OCI-LY7 (cell line): ENCODE data around the gene TPPP. TPM values are rescaled to one million over a fixed set of nuclear protein-coding genes. Genes with fewer than 3 reads are reported as not detected.
"Not testable (repeated sequence)": the region's sequence is repeated elsewhere in the genome, so short reads cannot be mapped to it uniquely, and the experiment has no call there.

Experiments
- BruUV-seq: library from RNA; stranded (reverse); fragments of 400-500 nt; replicated peaks from 2 replicates; lab custom pipeline; 2021; lab: Mats Ljungman, UMichigan
- CTCF ChIA-PET: fragments of 300-600 bp; sonication (Branson Sonifier 250); formaldehyde crosslinking; loops from one replicate; lab custom pipeline; 2022; ENCODE audit warnings: antibody characterized with exemption; ENCODE audit not compliant: unreplicated experiment; lab: Charles Lee
- POLR2A ChIA-PET: fragments of 300-600 bp; sonication (Branson Sonifier 250); formaldehyde crosslinking; loops from one replicate; lab custom pipeline; 2022; ENCODE audit warnings: antibody characterized with exemption; lab: Charles Lee
- DNase-seq: peaks from one replicate; pipeline ENCODE4 v3.0.0-alpha.2; 2015; ENCODE audit warnings: low spot score
- H2AFZ ChIP-seq: fragments of 200-600 bp; sonication (generic), shearing (Covaris generic); 2 replicates; pipeline ENCODE4 v1.6.1; 2014; ENCODE audit warnings: mild to moderate bottlenecking, antibody characterized with exemption, low read length, moderate library complexity
- H3K27ac ChIP-seq: fragments of 200-600 bp; sonication (generic); 2 replicates; pipeline ENCODE4 v1.5.1; 2014; ENCODE audit warnings: mixed run types, low read depth, mild to moderate bottlenecking, moderate library complexity, low read length, inconsistent platforms; ENCODE audit not compliant: poor library complexity, severe bottlenecking
- H3K36me3 ChIP-seq: fragments of 200-600 bp; sonication (generic); 2 replicates; pipeline ENCODE4 v1.6.1; 2014; ENCODE audit warnings: mild to moderate bottlenecking, antibody characterized with exemption, low read length, moderate library complexity, mixed read lengths; ENCODE audit not compliant: insufficient read depth
- H3K4me1 ChIP-seq: fragments of 200-600 bp; sonication (generic); 2 replicates; pipeline ENCODE4 v1.5.1; 2014; ENCODE audit warnings: mild to moderate bottlenecking, low read length; ENCODE audit not compliant: insufficient read depth, poor library complexity, severe bottlenecking
- H3K4me2 ChIP-seq: fragments of 200-600 bp; sonication (generic); 2 replicates; pipeline ENCODE4 v1.6.1; 2014; ENCODE audit warnings: mild to moderate bottlenecking, low read length
- H3K4me3 ChIP-seq: fragments of 200-600 bp; sonication (generic); 2 replicates; pipeline ENCODE4 v1.5.1; 2014; ENCODE audit warnings: mild to moderate bottlenecking, low read depth, low read length; ENCODE audit not compliant: poor library complexity, severe bottlenecking
- H3K79me2 ChIP-seq: fragments of 200-600 bp; sonication (generic); 2 replicates; pipeline ENCODE4 v1.6.1; 2016; ENCODE audit warnings: low read depth, mild to moderate bottlenecking, low read length, moderate library complexity, mixed read lengths; ENCODE audit not compliant: insufficient read depth
- H3K9me2 ChIP-seq: fragments of 200-600 bp; sonication (generic); 2 replicates; pipeline ENCODE4 v1.6.1; 2016; ENCODE audit warnings: mild to moderate bottlenecking, low read length, mixed read lengths; ENCODE audit not compliant: insufficient read depth
- H3K9me3 ChIP-seq: fragments of 200-600 bp; sonication (generic); 2 replicates; pipeline ENCODE4 v1.6.1; 2014; ENCODE audit warnings: mild to moderate bottlenecking, mixed run types, low read length, mixed read lengths
- H4K20me1 ChIP-seq: fragments of 200-600 bp; sonication (generic); 2 replicates; pipeline ENCODE4 v1.6.1; 2014; ENCODE audit warnings: mild to moderate bottlenecking, antibody characterized with exemption, low read length, moderate library complexity, mixed read lengths; ENCODE audit not compliant: insufficient read depth
- EZH2phosphoT487 ChIP-seq: fragments of 200-600 bp; sonication (generic); IDR thresholded peaks from 2 replicates; pipeline ENCODE4 v1.6.1; 2018; ENCODE audit warnings: low read depth, borderline replicate concordance, mild to moderate bottlenecking, mixed run types, antibody characterized with exemption, low read length, moderate library complexity, mixed read lengths
- intact Hi-C: fragments of 100-400 bp; cut with micrococcal nuclease; formaldehyde crosslinking; loops from one replicate; pipeline ENCODE4 v1.10.0; 2022; ENCODE audit not compliant: unreplicated experiment
- total RNA-seq, 2 experiments: library from RNA; depleted of rRNA in 1 of 2; stranded (reverse); fragments of >200 nt in 1 of 2; shearing (Covaris generic) in 1 of 2; gene quantifications; 2 replicates each; pipeline ENCODE4 v1.2.3, GENCODE V29; 2014 to 2022
- TF ChIP-seq, protein P1 (sequence below): fragments of 200-600 bp; sonication (generic); conservative IDR thresholded peaks from 2 replicates; pipeline ENCODE4 v1.5.1; 2014; ENCODE audit warnings: mild to moderate bottlenecking, antibody characterized with exemption, low read length, moderate library complexity, mixed read lengths

TPPP gene
- total RNA-seq, 2 experiments from 2014 or later: not detected

DNA sequence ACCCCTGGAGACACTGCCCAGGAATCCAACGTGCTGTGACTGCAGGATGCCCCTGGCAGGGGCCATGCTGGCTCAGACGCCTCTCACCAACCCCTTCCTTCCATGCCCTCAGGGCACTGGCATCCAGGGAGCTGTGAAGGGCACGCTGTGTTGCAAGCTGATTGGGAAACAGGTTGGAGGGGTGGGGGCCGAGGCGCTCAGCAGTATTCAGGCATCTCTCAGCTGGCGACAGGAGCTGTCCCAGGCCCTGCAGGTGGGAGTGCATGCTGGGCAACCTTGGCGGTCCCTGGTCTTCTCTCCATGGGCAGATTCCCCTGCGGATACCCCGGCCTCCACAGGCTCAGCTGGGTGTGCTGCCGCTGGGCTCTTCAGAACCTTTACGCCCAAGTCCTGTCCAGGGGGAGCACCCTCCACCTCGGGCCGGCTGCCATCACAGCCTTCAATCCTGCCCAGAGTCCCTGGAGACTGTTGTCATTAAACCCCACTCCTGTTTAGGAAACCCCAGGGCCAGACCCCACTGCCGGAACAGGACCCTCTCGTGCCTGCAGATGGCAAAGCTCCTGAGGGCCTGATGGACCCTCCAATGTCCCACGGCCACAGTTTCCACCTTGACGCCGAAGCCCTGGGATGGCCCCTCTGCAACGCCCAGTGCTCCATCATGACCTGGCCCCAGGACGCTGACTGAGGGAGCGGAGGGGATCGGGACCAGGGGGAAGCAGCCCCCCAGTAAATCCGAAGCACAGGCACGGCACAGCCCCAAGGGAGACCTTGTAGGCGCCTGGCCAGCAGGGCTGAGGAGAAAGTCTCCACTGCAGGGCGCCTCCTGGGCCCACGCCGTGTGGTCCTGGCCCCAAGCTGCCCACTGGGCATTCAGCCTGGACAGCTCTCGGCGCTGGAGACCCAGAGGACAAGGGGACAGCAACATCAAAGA lies 9.3 kb downstream of the TPPP start:
- ChIA-PET CTCF (no interaction called here), POLR2A (no interaction called here)
- no peaks in the 10 kb centered on the region for H3K4me1 ChIP-seq
- no peak overlapping the region for H3K4me3 ChIP-seq
- H3K4me2 ChIP-seq: no peak overlapping the region
- intact Hi-C loops: no loop called here
- no peak overlapping the region for H2AFZ ChIP-seq
- H3K79me2 ChIP-seq: no peaks in the 10 kb centered on the region
- no peaks in the 10 kb centered on the region for H4K20me1 ChIP-seq
- TF ChIP-seq EZH2phosphoT487: no peak
- TF ChIP-seq, protein P1, sequence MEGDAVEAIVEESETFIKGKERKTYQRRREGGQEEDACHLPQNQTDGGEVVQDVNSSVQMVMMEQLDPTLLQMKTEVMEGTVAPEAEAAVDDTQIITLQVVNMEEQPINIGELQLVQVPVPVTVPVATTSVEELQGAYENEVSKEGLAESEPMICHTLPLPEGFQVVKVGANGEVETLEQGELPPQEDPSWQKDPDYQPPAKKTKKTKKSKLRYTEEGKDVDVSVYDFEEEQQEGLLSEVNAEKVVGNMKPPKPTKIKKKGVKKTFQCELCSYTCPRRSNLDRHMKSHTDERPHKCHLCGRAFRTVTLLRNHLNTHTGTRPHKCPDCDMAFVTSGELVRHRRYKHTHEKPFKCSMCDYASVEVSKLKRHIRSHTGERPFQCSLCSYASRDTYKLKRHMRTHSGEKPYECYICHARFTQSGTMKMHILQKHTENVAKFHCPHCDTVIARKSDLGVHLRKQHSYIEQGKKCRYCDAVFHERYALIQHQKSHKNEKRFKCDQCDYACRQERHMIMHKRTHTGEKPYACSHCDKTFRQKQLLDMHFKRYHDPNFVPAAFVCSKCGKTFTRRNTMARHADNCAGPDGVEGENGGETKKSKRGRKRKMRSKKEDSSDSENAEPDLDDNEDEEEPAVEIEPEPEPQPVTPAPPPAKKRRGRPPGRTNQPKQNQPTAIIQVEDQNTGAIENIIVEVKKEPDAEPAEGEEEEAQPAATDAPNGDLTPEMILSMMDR: no peak
- H3K36me3 ChIP-seq: no peaks in the 10 kb centered on the region
- BruUV-seq: no TSS peak
- H3K9me3 ChIP-seq: no peaks in the 10 kb centered on the region
- H3K9me2 ChIP-seq: no peaks in the 10 kb centered on the region
- H3K27ac ChIP-seq: no peak overlapping the region
- no peak for DNase-seq

DNA sequence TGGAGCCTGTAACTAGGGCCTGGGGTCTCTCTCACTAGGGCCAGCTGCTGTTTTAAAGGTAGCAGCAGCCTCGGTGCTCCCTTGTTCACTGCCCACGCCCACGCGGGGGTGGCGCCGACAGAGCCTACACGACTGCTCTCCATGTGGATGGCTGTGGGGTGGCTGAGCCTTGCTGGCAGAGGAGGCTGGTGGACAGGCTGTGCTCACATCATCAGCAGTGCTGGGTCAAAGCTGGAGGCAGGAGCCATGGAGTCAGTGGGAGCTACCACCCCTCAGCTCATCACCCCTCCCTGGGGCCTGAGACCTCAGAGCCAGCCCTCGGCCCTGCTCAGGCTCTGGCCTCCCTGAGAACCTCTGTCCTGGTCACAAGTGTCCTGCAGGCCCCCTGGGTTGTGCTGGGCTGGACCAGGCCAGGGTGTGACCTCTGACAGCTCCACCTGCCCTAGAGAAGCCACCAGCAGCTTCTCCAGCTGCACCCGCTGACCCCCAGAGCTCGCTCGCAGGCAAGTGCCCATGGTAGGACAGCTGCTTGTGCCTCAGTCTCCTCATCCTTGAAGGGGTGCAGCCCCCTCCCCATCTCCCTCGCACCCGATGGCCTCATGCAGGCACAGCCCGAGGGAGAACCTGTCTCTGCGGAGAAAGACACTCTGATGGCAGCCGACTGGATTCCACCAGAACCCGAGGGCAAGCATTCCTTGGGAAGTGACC lies 10.3 kb downstream of the TPPP start:
- H3K4me3 ChIP-seq, H3K9me2 ChIP-seq, POLR2A ChIA-PET, DNase-seq, H3K79me2 ChIP-seq, intact Hi-C loops, H3K4me2 ChIP-seq, CTCF ChIA-PET, H2AFZ ChIP-seq, H4K20me1 ChIP-seq, H3K4me1 ChIP-seq, BruUV-seq, H3K36me3 ChIP-seq, H3K27ac ChIP-seq, H3K9me3 ChIP-seq: not testable (repeated sequence)

DNA sequence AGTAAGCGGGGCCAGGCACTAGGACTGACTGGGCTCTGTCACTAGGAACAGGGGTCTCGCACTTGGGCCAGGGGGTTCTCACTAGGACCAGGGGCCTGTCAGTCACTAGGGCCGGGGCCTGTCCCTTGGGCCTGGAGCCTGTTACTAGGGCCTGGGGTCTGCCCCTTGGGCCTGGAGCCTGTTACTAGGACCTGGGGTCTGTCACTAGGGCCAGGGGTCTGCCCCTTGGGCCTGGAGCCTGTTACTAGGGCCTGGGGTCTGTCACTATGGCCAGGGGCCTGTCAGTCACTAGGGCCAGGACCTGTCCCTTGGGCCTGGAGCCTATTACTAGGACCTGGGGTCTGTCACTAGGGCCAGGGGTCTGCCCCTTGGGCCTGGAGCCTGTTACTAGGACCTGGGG lies 10.9 kb downstream of the TPPP start:
- H3K4me1 ChIP-seq, DNase-seq, H2AFZ ChIP-seq, POLR2A ChIA-PET, H3K4me2 ChIP-seq, H3K9me3 ChIP-seq, H3K36me3 ChIP-seq, H3K27ac ChIP-seq, CTCF ChIA-PET, H3K9me2 ChIP-seq, H4K20me1 ChIP-seq, H3K4me3 ChIP-seq, H3K79me2 ChIP-seq, BruUV-seq, intact Hi-C loops: not testable (repeated sequence)

DNA sequence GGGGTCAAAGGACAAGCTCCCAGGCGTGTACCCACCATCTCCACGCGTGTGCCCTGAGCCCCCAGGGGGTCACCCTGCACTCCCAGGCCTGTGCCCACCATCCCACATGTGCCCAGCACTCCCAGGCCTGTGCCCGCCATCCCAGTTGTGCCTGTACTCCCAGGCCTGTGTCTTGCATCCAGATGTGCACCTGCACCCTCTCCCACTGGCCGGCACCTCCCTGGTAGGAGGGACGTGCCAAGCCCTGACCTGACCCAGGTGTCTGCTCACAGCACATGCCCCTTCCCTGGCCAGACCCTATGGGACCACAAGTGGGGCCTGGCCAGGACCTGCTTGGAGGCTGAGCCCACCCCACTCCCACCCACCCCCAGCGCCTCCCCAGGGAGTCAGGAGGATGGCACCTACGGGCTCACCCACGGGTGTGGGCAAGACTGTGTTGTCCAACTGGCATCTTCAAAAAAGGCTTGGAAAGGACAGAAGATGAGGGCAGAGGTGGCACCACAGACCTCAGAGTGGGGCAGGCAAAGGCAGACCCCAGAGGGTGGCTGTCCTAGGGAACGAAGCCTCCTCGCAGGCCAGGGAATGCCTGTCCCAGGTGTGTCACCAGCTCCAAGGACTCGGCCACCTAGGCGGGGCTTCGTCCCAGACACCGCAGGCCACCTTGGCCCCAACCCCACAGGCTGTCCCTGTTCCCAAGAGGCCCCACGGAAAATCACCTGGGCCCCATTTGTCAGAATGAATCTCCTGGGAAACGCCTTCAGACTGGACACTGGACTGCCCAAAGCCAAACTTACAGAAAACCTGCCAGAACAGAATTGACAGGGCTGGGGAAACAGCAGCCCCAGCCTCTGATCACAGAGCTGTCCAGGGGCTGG lies 11.6 kb downstream of the TPPP start:
- H3K4me1 ChIP-seq, intact Hi-C loops, H4K20me1 ChIP-seq, H3K9me3 ChIP-seq, H3K9me2 ChIP-seq, H3K27ac ChIP-seq, BruUV-seq, H2AFZ ChIP-seq, DNase-seq, H3K4me3 ChIP-seq, H3K36me3 ChIP-seq, H3K79me2 ChIP-seq, CTCF ChIA-PET, H3K4me2 ChIP-seq, POLR2A ChIA-PET: not testable (repeated sequence)

DNA sequence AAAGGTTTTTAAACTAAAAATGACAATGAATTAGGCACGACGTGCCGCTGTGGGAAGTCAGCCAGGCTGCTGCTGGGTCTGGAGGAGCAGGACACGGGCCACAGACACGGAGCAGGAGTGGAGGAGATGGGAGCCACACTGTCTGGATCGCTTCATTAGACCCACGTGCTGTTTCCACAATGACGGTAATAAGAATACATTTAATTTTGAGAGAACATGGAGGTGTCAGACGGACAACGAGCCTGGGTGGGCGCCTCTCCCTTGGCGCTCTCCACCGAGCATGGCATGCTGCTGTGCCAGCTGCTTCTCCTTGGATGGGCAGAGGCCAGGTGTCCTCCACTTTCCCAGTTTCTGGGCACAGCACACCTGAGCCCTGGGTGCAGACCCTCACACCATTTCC lies 12.3 kb downstream of the TPPP start:
- H3K36me3 ChIP-seq, H2AFZ ChIP-seq, BruUV-seq, H3K9me2 ChIP-seq, H3K79me2 ChIP-seq, CTCF ChIA-PET, intact Hi-C loops, H3K4me2 ChIP-seq, H3K9me3 ChIP-seq, POLR2A ChIA-PET, H3K4me1 ChIP-seq, DNase-seq, H3K4me3 ChIP-seq, H3K27ac ChIP-seq, H4K20me1 ChIP-seq: not testable (repeated sequence)
